Activated CD8-positive, alpha-beta memory T cell treated with anti-CD3 and anti-CD28 coated beads, Interleukin-2, amount 50 U/mL, for 24 hours (primary cell): ENCODE results near the gene CEP95.
"Not testable (repeated sequence)": the region's sequence is repeated elsewhere in the genome, so short reads cannot be mapped to it uniquely, and the experiment has no call there.

Experiments
- DNase-seq: peaks from one replicate; pipeline ENCODE4 v3.0.0-alpha.2; 2020; ENCODE audit errors: extremely low read depth

Gene CEP95

GRCh38 chr17:64574646-64575045 lies 67.9 kb downstream of the CEP95 start:
- DNase-seq, result no peak

- DNase-seq, result no peak
Measured at GRCh38 chr17:64575431-64575830, 68.7 kb downstream of the CEP95 start.

DNA sequence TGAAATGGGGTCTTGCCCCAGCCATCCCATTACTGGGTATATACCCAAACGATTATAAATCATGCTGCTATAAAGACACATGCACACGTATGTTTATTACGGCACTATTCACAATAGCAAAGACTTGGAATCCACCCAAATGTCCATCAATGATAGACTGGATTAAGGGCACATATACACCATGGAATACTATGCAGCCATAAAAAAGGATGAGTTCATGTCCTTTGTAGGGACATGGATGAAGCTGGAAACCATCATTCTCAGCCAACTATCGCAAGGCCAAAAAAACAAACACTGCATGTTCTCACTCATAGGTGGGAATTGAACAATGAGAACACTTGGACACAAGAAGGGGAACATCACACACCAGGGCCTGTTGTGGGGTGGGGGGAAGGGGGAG lies 70.2 kb downstream of the CEP95 start:
- not testable (repeated sequence) for DNase-seq

GRCh38 chr17:64579917-64580316 lies 73.1 kb downstream of the CEP95 start:
- DNase-seq, result no peak

DNA sequence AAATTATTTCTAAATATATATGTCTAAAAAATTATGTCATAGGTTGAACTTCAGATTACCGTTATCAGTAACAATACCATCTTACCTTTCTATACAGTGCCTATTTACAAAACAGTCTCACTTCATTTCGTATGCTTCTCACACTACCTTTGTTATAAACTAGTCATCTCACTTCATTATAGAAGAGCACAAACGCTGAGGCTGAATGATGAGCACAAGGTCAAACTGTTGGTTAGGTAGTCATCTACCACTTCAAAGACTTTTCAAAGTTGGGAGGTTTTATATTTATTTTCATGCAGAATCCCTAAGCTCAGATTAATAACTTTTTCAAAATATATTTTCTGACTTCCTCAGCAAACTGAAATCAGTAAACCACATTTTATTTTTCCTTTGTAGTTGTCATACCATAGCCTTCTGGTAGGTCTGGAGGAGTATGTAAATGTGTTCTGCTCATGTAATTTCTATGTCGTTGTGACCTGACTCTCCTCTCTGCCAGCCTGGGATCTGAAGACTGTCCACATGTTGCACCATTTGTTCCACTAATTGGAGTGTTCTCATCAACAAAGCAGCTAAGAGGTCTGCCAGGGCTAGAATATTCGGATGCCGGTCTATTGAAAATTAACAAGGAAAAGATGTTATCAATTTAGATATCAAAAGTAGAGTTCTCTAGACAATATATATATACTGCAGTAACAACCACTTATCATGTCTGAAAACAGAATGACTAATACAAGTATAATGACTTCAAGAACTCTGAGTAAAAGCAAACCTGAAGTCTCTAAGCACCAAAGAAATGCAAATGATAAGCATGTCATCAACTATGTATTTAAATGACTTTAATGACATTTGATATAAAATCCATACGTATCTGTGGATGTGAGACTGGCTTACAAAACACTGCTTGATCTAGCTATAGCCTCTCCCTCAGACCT lies 73.9 kb downstream of the CEP95 start:
- DNase-seq, result no peak

- DNase-seq, result no peak
Measured at GRCh38 chr17:64583038-64583437, 76.3 kb downstream of the CEP95 start.

- no peak for DNase-seq
Measured at GRCh38 chr17:64585146-64585545, 78.4 kb downstream of the CEP95 start.
